Measurements from ENCODE around the gene KYNU. TPM values are rescaled to one million over a fixed set of nuclear protein-coding genes. Genes with fewer than 3 reads are reported as not detected.

KYNU gene
- total and polyA plus RNA-seq, 9 of the 15 experiments (the other 6 are each of a cell fraction or from before 2014, with no cell fraction given): 2.6 to 11.6 (median 7.2) TPM

DNA sequence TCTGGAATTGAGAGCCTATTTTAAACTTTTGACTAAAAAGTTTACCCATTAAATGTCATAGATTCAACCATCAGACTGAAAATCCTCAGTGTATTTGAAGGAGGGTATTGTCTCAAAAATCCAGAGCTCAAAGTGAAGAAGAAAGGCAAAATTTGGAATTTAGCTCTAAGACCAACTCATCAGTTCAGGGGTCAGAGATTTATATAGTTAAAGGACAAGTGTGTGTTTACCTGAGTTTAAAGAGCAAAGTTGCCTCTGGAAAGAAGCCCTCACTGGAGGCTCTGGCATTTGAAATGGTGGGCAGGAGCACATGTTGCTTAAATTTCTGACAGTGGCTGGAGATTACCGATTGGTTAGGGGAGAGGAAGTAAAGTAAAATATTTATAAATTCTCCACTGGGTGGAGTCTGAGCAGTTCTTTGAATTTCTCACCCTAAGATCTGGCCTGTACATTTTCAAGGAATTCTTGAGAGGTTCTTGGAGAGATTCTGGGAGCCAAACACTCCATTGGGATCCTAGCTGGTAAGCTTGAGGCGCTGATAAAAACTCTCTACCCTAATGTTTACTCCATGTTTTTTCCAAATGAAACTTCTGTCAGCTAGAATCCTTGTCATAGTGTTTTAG, at the start of gene KYNU (continued):
- TF ChIP-seq, protein P1, sequence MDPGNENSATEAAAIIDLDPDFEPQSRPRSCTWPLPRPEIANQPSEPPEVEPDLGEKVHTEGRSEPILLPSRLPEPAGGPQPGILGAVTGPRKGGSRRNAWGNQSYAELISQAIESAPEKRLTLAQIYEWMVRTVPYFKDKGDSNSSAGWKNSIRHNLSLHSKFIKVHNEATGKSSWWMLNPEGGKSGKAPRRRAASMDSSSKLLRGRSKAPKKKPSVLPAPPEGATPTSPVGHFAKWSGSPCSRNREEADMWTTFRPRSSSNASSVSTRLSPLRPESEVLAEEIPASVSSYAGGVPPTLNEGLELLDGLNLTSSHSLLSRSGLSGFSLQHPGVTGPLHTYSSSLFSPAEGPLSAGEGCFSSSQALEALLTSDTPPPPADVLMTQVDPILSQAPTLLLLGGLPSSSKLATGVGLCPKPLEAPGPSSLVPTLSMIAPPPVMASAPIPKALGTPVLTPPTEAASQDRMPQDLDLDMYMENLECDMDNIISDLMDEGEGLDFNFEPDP (CRISPR knock-in tag; IDR thresholded peaks at IDR 0.05): no peak
- TF ChIP-seq RAD21 (CRISPR knock-in tag; conservative IDR thresholded peaks at IDR 0.05 in 1 of 2, IDR thresholded peaks at IDR 0.05 in 1 of 2): peak in 1 of 2 experiments; percentile 38; a peak in 2 of 4 replicates
- TF ChIP-seq, protein P2, sequence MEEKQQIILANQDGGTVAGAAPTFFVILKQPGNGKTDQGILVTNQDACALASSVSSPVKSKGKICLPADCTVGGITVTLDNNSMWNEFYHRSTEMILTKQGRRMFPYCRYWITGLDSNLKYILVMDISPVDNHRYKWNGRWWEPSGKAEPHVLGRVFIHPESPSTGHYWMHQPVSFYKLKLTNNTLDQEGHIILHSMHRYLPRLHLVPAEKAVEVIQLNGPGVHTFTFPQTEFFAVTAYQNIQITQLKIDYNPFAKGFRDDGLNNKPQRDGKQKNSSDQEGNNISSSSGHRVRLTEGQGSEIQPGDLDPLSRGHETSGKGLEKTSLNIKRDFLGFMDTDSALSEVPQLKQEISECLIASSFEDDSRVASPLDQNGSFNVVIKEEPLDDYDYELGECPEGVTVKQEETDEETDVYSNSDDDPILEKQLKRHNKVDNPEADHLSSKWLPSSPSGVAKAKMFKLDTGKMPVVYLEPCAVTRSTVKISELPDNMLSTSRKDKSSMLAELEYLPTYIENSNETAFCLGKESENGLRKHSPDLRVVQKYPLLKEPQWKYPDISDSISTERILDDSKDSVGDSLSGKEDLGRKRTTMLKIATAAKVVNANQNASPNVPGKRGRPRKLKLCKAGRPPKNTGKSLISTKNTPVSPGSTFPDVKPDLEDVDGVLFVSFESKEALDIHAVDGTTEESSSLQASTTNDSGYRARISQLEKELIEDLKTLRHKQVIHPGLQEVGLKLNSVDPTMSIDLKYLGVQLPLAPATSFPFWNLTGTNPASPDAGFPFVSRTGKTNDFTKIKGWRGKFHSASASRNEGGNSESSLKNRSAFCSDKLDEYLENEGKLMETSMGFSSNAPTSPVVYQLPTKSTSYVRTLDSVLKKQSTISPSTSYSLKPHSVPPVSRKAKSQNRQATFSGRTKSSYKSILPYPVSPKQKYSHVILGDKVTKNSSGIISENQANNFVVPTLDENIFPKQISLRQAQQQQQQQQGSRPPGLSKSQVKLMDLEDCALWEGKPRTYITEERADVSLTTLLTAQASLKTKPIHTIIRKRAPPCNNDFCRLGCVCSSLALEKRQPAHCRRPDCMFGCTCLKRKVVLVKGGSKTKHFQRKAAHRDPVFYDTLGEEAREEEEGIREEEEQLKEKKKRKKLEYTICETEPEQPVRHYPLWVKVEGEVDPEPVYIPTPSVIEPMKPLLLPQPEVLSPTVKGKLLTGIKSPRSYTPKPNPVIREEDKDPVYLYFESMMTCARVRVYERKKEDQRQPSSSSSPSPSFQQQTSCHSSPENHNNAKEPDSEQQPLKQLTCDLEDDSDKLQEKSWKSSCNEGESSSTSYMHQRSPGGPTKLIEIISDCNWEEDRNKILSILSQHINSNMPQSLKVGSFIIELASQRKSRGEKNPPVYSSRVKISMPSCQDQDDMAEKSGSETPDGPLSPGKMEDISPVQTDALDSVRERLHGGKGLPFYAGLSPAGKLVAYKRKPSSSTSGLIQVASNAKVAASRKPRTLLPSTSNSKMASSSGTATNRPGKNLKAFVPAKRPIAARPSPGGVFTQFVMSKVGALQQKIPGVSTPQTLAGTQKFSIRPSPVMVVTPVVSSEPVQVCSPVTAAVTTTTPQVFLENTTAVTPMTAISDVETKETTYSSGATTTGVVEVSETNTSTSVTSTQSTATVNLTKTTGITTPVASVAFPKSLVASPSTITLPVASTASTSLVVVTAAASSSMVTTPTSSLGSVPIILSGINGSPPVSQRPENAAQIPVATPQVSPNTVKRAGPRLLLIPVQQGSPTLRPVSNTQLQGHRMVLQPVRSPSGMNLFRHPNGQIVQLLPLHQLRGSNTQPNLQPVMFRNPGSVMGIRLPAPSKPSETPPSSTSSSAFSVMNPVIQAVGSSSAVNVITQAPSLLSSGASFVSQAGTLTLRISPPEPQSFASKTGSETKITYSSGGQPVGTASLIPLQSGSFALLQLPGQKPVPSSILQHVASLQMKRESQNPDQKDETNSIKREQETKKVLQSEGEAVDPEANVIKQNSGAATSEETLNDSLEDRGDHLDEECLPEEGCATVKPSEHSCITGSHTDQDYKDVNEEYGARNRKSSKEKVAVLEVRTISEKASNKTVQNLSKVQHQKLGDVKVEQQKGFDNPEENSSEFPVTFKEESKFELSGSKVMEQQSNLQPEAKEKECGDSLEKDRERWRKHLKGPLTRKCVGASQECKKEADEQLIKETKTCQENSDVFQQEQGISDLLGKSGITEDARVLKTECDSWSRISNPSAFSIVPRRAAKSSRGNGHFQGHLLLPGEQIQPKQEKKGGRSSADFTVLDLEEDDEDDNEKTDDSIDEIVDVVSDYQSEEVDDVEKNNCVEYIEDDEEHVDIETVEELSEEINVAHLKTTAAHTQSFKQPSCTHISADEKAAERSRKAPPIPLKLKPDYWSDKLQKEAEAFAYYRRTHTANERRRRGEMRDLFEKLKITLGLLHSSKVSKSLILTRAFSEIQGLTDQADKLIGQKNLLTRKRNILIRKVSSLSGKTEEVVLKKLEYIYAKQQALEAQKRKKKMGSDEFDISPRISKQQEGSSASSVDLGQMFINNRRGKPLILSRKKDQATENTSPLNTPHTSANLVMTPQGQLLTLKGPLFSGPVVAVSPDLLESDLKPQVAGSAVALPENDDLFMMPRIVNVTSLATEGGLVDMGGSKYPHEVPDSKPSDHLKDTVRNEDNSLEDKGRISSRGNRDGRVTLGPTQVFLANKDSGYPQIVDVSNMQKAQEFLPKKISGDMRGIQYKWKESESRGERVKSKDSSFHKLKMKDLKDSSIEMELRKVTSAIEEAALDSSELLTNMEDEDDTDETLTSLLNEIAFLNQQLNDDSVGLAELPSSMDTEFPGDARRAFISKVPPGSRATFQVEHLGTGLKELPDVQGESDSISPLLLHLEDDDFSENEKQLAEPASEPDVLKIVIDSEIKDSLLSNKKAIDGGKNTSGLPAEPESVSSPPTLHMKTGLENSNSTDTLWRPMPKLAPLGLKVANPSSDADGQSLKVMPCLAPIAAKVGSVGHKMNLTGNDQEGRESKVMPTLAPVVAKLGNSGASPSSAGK (IDR thresholded peaks at IDR 0.05): peak; percentile 36; the same call in 1 of the 2 replicates
- TF ChIP-seq SPI1 (IDR thresholded peaks at IDR 0.05; ENCODE audit: borderline replicate concordance, low read depth, low read length): 0 out of 2 replicates have a peak, but pooled peaks have one; percentile 1
- TF ChIP-seq ZNF696 (CRISPR knock-in tag; conservative IDR thresholded peaks at IDR 0.05): no peak
- TF ChIP-seq DDX20 (tag; IDR thresholded peaks at IDR 0.05; ENCODE audit: low read depth): no peak
- TF ChIP-seq ZNF134 (CRISPR knock-in tag; conservative IDR thresholded peaks at IDR 0.05): no peak
- TF ChIP-seq GABPB1 (CRISPR knock-in tag; IDR thresholded peaks at IDR 0.05): no peak
- TF ChIP-seq CREB1 (IDR thresholded peaks at IDR 0.05): no peak
- no peak for TF ChIP-seq CREB1 (CRISPR knock-in tag; IDR thresholded peaks at IDR 0.05)

Measured in K562 (cell line).